Esophagus muscularis mucosa (tissue), 4 donors: ENCODE measurements around the gene FHL1.

Experiments
- EP300 ChIP-seq: sonication (generic); formaldehyde crosslinking; IDR thresholded peaks from one replicate; pipeline ENCODE4 v1.6.1; 2017; ENCODE audit warnings: antibody characterized with exemption
- POLR2A ChIP-seq: fragments of 450-650 bp; IDR thresholded peaks from one replicate; pipeline ENCODE4 v1.6.1; 2017; ENCODE audit warnings: antibody characterized with exemption, moderate library complexity, mild to moderate bottlenecking, low read depth
- POLR2AphosphoS5 ChIP-seq, 2 donors: sonication (generic); formaldehyde crosslinking; IDR thresholded peaks; one replicate each; pipeline ENCODE4 v1.6.1; 2017; ENCODE audit warnings: antibody characterized with exemption in 2 of 2
- TF ChIP-seq, protein P1 (sequence below), 3 experiments: fragments of 200-600 bp in 2 of 3; fragments of 450-650 bp in 1 of 3; sonication (generic) in 2 of 3; IDR thresholded peaks; one replicate each; pipeline ENCODE4 v1.5.1; 2017 to 2019; ENCODE audit warnings: antibody characterized with exemption in 3 of 3, mild to moderate bottlenecking in 2 of 3, moderate library complexity in 1 of 3

DNA sequence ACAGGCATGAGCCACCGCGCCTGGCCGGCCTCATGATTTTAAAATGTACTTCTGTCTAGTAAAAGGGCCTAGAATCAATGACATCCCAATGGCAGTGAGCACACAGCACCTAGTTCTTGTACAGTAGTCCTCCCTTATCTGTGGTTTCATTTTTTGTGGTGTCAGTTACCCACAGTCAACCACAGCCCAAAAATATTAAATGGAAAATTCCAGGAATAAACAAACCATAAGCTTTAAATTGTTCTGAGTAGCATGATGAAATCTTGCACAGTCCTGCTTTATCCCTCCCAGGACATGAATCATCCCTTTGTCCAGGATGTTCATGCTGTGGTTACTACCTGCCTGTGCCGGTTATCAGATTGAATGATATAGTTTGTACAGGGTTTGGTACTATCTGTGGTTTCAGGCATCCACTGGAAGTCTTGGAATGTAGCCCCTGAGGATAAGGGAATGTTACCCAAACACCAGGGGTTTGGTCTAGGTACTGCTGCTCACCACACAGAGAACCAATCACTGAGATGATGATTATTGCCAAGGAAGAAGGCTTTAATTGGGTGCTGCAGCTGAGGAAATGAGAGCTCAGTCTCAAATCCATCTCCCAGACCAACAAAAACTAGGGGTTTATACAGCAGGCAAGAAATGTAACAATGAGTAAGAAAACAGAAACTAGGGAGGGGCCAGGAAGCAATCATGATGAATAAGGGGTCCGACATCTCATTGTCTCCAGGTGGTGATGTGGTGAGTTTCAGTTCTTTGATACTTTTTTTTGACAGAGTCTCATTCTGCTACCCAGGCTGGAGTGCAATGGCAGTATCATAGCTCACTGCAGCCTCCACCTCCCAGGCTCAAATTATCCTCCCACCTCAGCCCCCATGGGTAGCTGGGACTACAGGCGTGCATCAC is 16.2 kb upstream of the FHL1 start:
- TF ChIP-seq POLR2AphosphoS5 (IDR thresholded peaks at IDR 0.05) = peak in 1 of 2 donors; percentile 14
- TF ChIP-seq, protein P1, sequence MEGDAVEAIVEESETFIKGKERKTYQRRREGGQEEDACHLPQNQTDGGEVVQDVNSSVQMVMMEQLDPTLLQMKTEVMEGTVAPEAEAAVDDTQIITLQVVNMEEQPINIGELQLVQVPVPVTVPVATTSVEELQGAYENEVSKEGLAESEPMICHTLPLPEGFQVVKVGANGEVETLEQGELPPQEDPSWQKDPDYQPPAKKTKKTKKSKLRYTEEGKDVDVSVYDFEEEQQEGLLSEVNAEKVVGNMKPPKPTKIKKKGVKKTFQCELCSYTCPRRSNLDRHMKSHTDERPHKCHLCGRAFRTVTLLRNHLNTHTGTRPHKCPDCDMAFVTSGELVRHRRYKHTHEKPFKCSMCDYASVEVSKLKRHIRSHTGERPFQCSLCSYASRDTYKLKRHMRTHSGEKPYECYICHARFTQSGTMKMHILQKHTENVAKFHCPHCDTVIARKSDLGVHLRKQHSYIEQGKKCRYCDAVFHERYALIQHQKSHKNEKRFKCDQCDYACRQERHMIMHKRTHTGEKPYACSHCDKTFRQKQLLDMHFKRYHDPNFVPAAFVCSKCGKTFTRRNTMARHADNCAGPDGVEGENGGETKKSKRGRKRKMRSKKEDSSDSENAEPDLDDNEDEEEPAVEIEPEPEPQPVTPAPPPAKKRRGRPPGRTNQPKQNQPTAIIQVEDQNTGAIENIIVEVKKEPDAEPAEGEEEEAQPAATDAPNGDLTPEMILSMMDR (IDR thresholded peaks at IDR 0.05) = no peak
- TF ChIP-seq POLR2A = no peak
- no peak for TF ChIP-seq EP300
